DMS 273 (cell line): Measurements from ENCODE around the gene EPHB6.

ENCODE experiments used
- DNase-seq: peaks from one replicate; lab custom pipeline; 2025; ENCODE audit not compliant: unreplicated experiment; lab: John Stamatoyannopoulos, UW

Gene EPHB6

GRCh38 chr7:142916508-142916907 is 61.6 kb downstream of the EPHB6 start:
- no peak for DNase-seq

- no peak for DNase-seq
These were observed 62.6 kb downstream of the EPHB6 start for GRCh38 chr7:142917447-142917846.

- DNase-seq: no peak
These were observed 64.0 kb downstream of the EPHB6 start for GRCh38 chr7:142918901-142919300.

GRCh38 chr7:142919656-142920055 is 64.8 kb downstream of the EPHB6 start:
- no peak for DNase-seq
